ENCODE results near the gene GPR153. TPM values are rescaled to one million over a fixed set of nuclear protein-coding genes. Genes with fewer than 3 reads are reported as not detected.

GPR153 gene
- total RNA-seq, 1 donor from 2014 or later: 1.5 TPM

GRCh38 chr1:6206520-6206855 is 54.4 kb downstream of the GPR153 start:
- Mint-ChIP-seq H3K4me1 (ENCODE audit: low read depth) (peaks cover 11% of the 10 kb centered on the region), H3K9me3 (no peaks in the 10 kb centered on the region), H3K4me3 (ENCODE audit: low read depth) (peak overlapping the region; percentile 79), H3K27ac (no peak overlapping the region), H3K36me3 (ENCODE audit: low read depth) (peaks cover 18% of the 10 kb centered on the region), H3K27me3 (ENCODE audit: low read depth) (no peaks in the 10 kb centered on the region)
- intact Hi-C loops (cut with micrococcal nuclease): loop anchor here (1.0 to 5.0 kb wide), 3 partner anchors 8 to 179 kb away; partner anchors contain the start of gene ICMT
- no peak for DNase-seq (ENCODE audit: low spot score)

GRCh38 chr1:6205849-6206519 is 54.9 kb downstream of the GPR153 start, which contains the start of gene RNF207:
TSS of gene RNF207 (plus strand) at chr1:6206119. CDS start at chr1:6206536, 417 bp downstream.
- H3K36me3 Mint-ChIP-seq (ENCODE audit: low read depth): peaks cover 18% of the 10 kb centered on the region
- H3K9me3 Mint-ChIP-seq: no peaks in the 10 kb centered on the region
- peak; percentile 66 for DNase-seq (ENCODE audit: low spot score)
- H3K27ac Mint-ChIP-seq: peak within 1 kb of the TSS; percentile 46
- intact Hi-C loops (cut with micrococcal nuclease): loop anchor here (1.0 to 5.0 kb wide), 3 partner anchors 8 to 179 kb away; partner anchors contain the start of gene ICMT
- H3K4me1 Mint-ChIP-seq (ENCODE audit: low read depth): peaks cover 11% of the 10 kb centered on the region
- peak within 1 kb of the TSS; percentile 79 for H3K4me3 Mint-ChIP-seq (ENCODE audit: low read depth)
- H3K27me3 Mint-ChIP-seq (ENCODE audit: low read depth): no peaks in the 10 kb centered on the region

GRCh38 chr1:6202256-6202655 is 58.6 kb downstream of the GPR153 start:
- H3K4me3 Mint-ChIP-seq (ENCODE audit: low read depth): no peak overlapping the region
- H3K36me3 Mint-ChIP-seq (ENCODE audit: low read depth): peaks cover 18% of the 10 kb centered on the region
- H3K27me3 Mint-ChIP-seq (ENCODE audit: low read depth): no peaks in the 10 kb centered on the region
- intact Hi-C loops (cut with micrococcal nuclease): no loop called here
- no peaks in the 10 kb centered on the region for H3K9me3 Mint-ChIP-seq
- H3K27ac Mint-ChIP-seq: no peak overlapping the region
- DNase-seq (ENCODE audit: low spot score): no peak
- H3K4me1 Mint-ChIP-seq (ENCODE audit: low read depth): peaks cover 30% of the 10 kb centered on the region

DNA sequence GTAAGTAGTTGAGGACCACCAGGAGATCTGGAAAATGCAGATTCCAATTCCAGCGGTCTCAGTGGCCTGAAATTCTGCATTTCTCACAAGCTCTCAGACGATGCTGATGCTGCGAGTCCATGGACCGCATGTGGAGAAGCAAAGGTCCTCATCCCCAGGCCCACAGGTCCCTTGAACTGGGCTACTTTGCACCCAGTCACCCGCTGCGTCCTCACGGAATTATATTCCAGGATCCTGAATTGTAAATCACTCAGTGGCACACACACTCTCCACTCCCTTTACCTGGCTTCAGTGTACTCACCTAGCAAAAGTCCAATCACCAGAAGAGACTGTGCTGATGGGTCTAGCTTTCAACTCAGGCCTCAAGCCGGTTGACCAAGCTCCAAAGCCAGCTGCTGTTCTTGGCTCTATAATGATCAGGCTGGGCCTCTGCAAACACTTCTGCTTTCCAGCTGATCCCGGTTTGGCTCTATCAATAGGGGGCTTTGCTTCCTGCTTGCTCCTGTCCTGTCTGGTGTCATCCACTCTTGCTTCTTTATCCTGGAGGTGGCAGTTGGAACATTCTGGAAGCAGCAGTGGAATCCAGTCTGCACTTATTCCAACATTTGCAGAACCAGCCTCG is 60.6 kb downstream of the GPR153 start:
- intact Hi-C loops (cut with micrococcal nuclease): no loop called here
- peaks cover 30% of the 10 kb centered on the region for H3K36me3 Mint-ChIP-seq (ENCODE audit: low read depth)
- peaks cover 33% of the 10 kb centered on the region for H3K4me1 Mint-ChIP-seq (ENCODE audit: low read depth)
- H3K27ac Mint-ChIP-seq: peak overlapping the region; percentile 94
- no peaks in the 10 kb centered on the region for H3K27me3 Mint-ChIP-seq (ENCODE audit: low read depth)
- peak overlapping the region; percentile 98 for H3K4me3 Mint-ChIP-seq (ENCODE audit: low read depth)
- H3K9me3 Mint-ChIP-seq: no peaks in the 10 kb centered on the region
- DNase-seq (ENCODE audit: low spot score): no peak

DNA sequence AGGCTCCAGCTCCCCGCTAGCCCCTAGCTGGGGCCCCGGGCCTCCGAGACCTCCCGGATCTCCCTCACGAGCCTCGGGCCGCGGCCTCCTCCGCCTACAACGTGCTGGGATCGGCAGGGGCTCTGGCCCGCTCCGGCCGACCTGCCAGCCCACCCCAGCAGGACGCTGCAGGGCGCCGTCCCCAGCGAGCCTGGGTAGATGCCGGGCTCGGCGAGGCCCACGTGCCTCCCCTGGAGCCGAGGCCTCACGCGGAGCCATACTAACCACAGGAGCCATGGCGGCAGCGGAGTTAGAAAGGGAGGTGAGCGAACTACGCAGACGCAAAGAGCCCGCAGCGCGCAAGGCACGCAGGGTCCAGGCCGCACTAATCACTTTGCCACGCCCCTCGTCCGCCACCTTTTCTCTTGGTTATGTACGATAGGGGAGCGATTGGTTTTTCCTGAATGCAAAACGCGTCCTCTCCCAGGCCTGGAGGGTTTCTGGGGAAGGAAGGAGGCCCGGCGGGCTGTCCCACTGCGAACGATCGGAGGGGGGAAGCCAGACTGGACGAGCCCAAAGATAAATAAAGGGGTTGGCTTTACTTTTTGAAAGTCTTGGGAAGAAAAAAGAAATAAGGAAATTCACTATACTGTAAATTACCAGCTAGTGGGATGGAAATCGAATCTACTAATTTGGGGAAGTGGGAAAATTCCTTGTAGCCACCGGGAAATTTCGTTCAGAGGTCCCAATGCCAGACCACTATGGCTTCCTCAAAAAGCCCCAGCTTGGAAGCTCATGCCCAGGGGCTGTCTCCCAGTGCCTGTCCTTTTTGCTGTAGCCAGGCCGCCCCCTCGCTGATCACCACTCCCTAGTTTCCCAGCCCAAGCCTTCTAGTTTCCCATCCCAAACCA is 61.4 kb downstream of the GPR153 start, which contains the start of gene RPL22:
Gene RPL22 (minus strand): TSS at position 298 of the 890 bp plus-strand sequence. CDS start 22 bp downstream, at position 276.
- peaks cover 33% of the 10 kb centered on the region for H3K36me3 Mint-ChIP-seq (ENCODE audit: low read depth)
- no peaks in the 10 kb centered on the region for H3K9me3 Mint-ChIP-seq
- H3K4me3 Mint-ChIP-seq (ENCODE audit: low read depth): peak within 1 kb of the TSS; percentile 98
- peak; percentile 97 for DNase-seq (ENCODE audit: low spot score)
- H3K4me1 Mint-ChIP-seq (ENCODE audit: low read depth): peaks cover 29% of the 10 kb centered on the region
- intact Hi-C loops (cut with micrococcal nuclease): loop anchor here (2.0 to 5.0 kb wide), 4 partner anchors 38 to 207 kb away; partner anchors contain the start of genes ACOT7, ICMT and NPHP4
- H3K27ac Mint-ChIP-seq: peak within 1 kb of the TSS; percentile 94
- no peaks in the 10 kb centered on the region for H3K27me3 Mint-ChIP-seq (ENCODE audit: low read depth)

- peaks cover 29% of the 10 kb centered on the region for H3K4me1 Mint-ChIP-seq (ENCODE audit: low read depth)
- intact Hi-C loops (cut with micrococcal nuclease): loop anchor here (1.0 to 5.0 kb wide), 5 partner anchors 8 to 206 kb away; partner anchors contain the start of genes ACOT7, ICMT, NPHP4 and RNF207
- H3K27me3 Mint-ChIP-seq (ENCODE audit: low read depth): no peaks in the 10 kb centered on the region
- no peaks in the 10 kb centered on the region for H3K9me3 Mint-ChIP-seq
- H3K36me3 Mint-ChIP-seq (ENCODE audit: low read depth): peaks cover 38% of the 10 kb centered on the region
- DNase-seq (ENCODE audit: low spot score): peak; percentile 26
- H3K27ac Mint-ChIP-seq: peak overlapping the region; percentile 89
- peak overlapping the region; percentile 98 for H3K4me3 Mint-ChIP-seq (ENCODE audit: low read depth)
Measured at GRCh38 chr1:6198646-6199297, 62.1 kb downstream of the GPR153 start.

- H3K4me1 Mint-ChIP-seq (ENCODE audit: low read depth): peaks cover 29% of the 10 kb centered on the region
- H3K27me3 Mint-ChIP-seq (ENCODE audit: low read depth): no peaks in the 10 kb centered on the region
- H3K9me3 Mint-ChIP-seq: no peaks in the 10 kb centered on the region
- peak overlapping the region; percentile 98 for H3K4me3 Mint-ChIP-seq (ENCODE audit: low read depth)
- H3K27ac Mint-ChIP-seq: peak overlapping the region; percentile 89
- intact Hi-C loops (cut with micrococcal nuclease): loop anchor here (1.0 to 5.0 kb wide), 5 partner anchors 8 to 206 kb away; partner anchors contain the start of genes ACOT7, ICMT, NPHP4 and RNF207
- no peak for DNase-seq (ENCODE audit: low spot score)
- peaks cover 47% of the 10 kb centered on the region for H3K36me3 Mint-ChIP-seq (ENCODE audit: low read depth)
Measured at GRCh38 chr1:6197746-6198427, 63.0 kb downstream of the GPR153 start.

Other genes with a start within 250 kb of the GPR153 start
- 307 and 312 TPM in 2 replicates for gene KCNAB2, start 215.2 kb downstream of the GPR153 start, total RNA-seq
- 0.46 and 0.78 TPM in 2 replicates for gene CHD5, start 80.8 kb downstream of the GPR153 start, total RNA-seq
- 473 and 533 TPM in 2 replicates for gene RPL22, start 61.5 kb downstream of the GPR153 start, total RNA-seq
- 54.4 and 58.4 TPM in 2 replicates for gene RNF207, start 55.0 kb downstream of the GPR153 start, total RNA-seq
- gene ICMT, start 25.1 kb downstream of the GPR153 start, total RNA-seq: 60.0 and 62.3 TPM in 2 replicates
- not detected in 2 replicates for gene HES3, start 16.9 kb downstream of the GPR153 start, total RNA-seq
- gene ACOT7, start 132.7 kb upstream of the GPR153 start, total RNA-seq: 128 and 132 TPM in 2 replicates
- 0.21 and 0.51 TPM in 2 replicates for gene HES2, start 158.8 kb upstream of the GPR153 start, total RNA-seq
- gene ESPN, start 163.7 kb upstream of the GPR153 start, total RNA-seq: 0.87 and 1.0 TPM in 2 replicates
- gene TNFRSF25, start 205.1 kb upstream of the GPR153 start, total RNA-seq: 88.0 and 89.7 TPM in 2 replicates
- 1.1 and 1.6 TPM in 2 replicates for gene PLEKHG5, start 230.6 kb upstream of the GPR153 start, total RNA-seq